Urothelium cell line (cell line): ENCODE results near the gene CSMD2.

Experiments used
- DNase-seq: peaks from one replicate; pipeline ENCODE4 v3.0.0; 2011; ENCODE audit warnings: low spot score, mixed read lengths
- FAIRE-seq: peaks from 2 replicates; lab custom pipeline; 2011; peaks lifted over from hg19 to GRCh38; lab: Jason Lieb, UNC

The CSMD2 gene

GRCh38 chr1:34060901-34061415, 104.1 kb downstream of the CSMD2 start:
- FAIRE-seq (no peak), DNase-seq (no peak)

DNA sequence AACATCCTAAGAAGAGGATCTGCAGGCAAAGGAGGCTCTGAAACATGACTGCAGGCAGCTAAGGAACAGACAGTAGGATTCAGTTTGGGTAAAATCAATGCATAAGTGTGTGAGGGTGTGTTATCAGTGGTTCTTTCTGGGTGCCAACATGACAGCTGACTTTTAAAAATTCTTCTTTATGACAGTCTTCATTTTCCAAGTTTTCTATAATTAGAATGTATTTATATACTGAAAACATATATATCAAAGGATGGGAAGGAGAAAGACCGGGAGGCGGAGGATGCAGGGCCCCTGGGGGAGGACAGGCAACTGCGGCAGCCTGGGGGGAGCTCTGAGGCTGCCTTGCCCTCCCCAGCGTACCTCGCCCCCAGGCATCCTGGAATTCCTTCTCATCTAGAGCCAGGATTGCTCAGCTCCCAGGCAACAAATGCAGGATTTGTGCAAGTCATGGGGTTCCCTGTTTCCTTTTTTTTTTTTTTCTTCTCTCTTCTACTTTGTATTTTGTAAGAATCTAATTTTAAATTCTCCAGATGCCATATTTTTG, 104.8 kb downstream of the CSMD2 start:
- FAIRE-seq (no peak), DNase-seq (no peak)

GRCh38 chr1:34057347-34058130, 107.5 kb downstream of the CSMD2 start:
- no peak for DNase-seq
- no peak for FAIRE-seq

DNA sequence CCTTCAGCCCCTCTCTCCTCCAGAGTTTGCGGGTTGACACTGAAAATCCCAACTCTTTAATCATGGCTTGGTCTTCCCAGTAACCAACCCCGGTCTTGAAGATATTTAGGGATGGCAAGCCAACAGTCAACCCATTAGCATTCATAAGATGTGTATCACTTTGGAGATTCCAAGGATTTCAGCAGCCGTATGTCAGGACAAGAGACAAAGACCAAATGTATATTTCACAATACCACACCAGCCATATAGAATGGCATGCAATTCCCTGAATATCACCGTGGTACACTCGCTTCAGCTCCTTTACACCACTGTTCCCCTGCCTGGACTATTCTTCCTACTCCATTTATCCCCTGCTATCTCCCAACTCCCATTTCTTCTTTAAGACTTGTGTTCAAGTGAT, 109.2 kb downstream of the CSMD2 start:
- no peak for FAIRE-seq
- DNase-seq = no peak

GRCh38 chr1:34054920-34055319, 110.1 kb downstream of the CSMD2 start:
- no peak for DNase-seq
- no peak for FAIRE-seq

- FAIRE-seq (no peak), DNase-seq (no peak)
Measured at GRCh38 chr1:34053660-34054059, 111.4 kb downstream of the CSMD2 start.

DNA sequence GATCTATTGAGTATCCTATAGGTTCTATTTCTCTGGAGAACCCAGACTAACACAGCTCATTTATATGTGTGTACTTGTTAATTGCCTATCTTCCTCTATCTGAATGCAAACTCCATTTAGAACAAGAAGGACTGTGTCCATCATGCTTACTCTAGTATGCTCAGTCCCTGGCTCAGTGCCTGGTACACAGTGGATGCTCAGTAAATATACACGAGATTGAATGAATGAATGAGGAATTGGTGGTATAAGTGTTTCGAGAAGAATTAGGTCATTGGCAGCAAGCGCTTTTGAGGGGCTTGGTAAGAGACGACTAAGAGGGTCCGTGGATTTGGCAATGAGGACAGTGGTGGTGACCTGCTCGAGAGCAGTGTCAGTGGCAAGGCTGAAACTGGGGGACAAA, 112.5 kb downstream of the CSMD2 start:
- DNase-seq (no peak), FAIRE-seq (no peak)

GRCh38 chr1:34050709-34051485, 114.1 kb downstream of the CSMD2 start:
- FAIRE-seq (no peak), DNase-seq (no peak)

DNA sequence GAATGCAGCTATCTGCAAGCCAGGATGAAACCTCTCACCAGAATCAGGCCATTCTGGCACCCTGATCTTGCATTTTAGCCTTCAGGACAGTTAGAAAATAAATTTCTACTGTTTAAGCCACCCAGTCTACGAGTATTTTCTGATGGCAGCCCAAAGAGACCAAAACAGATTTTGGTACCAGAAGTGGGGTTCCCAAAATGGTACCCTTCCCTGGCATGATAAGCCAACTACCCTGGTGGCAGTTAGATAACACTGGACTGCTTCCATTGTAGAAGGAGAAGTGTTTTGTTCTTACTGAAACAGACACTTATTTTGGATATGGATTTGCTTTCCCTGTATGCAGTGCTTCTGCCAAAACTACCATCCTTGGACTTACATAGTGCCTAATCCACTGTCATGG, 115.0 kb downstream of the CSMD2 start:
- FAIRE-seq = no peak

DNA sequence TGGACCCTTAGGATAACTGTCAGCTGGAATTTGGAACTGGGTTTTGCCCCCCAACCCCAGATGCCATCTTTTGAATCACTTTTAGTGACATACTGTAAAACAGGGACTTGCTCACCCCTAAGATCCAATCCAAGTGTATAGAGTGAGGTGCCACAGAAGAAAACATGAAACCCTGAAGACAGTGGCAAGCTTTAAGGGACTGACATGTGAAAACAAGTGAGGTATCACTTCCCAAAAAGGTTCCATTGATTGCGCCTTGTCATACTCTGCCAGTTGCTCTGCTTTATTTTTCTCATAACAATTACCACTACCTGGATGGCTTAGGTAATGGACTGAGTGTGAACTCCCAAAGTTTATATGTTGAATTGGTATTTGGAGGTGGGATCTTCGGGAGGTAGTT, 115.6 kb downstream of the CSMD2 start:
- FAIRE-seq (no peak), DNase-seq (no peak)

More for the DNA sequence above, 115.0 kb downstream of the CSMD2 start:
- DNase-seq = no peak

DNA sequence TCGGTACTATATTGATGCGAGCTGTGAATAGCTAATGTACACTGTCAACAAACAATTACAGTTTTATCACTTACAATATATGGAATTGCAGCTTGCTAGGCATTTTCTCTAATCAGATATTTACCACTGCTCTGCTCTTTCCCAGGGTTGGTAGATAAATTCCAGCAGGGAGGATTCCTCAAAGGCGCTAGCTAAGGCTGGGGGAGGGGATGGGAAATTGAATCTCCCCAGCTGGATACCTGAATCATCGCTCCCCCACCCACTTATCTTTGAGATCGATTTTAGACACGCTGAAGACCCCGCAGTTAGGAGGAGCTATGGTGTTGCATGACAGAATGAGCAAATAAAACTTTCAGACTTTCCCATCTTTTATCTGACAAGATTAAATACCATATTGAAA, 127.2 kb downstream of the CSMD2 start:
- no peak for DNase-seq
- FAIRE-seq = no peak

DNA sequence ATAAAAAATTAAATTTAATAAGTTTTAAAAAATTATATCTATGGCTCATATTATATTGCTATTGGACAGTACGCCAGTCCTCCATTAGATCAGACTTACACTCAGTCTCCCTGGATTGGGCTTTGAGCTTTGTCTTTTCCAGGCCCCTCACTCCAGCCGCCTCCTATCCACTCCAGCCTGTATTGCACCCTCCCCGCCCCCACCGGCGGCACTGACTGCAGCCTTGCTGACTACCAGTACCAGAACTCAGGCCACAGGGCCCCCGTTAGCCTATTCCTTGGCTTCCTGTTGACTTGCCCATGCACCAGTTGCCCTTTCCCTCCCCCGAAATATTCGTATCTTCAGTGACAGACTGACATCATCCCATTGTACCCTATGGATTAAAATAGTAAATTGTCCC, 127.9 kb downstream of the CSMD2 start:
- FAIRE-seq (no peak), DNase-seq (no peak)

GRCh38 chr1:34034036-34034435, 131.0 kb downstream of the CSMD2 start:
- DNase-seq = no peak
- FAIRE-seq = no peak

- DNase-seq (no peak), FAIRE-seq (no peak)
Measured at GRCh38 chr1:34029954-34030353, 135.1 kb downstream of the CSMD2 start.

DNA sequence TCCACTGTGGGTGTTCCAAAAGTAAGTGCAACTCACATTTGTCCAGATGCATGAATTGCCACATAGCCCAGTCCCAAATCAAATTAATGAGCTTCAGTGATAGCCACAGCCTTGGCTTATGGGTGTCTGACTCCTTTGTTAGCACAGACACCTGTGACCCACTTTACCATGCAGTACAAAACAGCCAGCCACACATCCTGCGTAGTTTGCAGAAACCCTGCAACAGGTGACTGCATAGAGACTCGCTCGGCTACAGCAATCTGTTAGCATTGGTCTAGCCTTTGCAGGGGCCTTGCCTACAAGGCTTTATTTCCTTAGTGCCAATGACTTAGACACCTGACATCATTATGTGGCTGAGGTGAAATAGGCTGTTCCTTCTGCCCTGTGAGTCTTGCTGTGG, 135.5 kb downstream of the CSMD2 start:
- FAIRE-seq (no peak), DNase-seq (no peak)

- DNase-seq = no peak
- no peak for FAIRE-seq
Measured at GRCh38 chr1:34028381-34029055, 136.5 kb downstream of the CSMD2 start.

GRCh38 chr1:34025675-34026074, 139.4 kb downstream of the CSMD2 start:
- DNase-seq (no peak), FAIRE-seq (no peak)

DNA sequence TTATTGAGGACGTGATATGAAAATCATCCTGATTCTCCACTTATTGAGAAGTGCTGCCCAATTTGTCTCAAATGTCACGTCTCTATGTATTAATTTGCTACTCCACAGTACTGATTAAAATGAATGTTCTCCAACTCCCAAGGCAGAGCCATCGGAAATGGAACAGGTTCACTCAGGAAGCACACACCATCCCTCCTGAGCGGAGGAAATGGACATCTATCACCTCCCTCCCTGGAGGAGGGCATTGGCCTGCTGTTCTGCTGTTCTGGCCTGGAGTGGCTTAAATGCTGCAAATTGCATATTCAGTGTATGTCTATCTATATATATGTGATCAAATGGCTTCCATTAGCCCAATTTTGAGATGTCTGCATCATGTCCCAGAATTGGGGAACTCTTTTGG, 140.5 kb downstream of the CSMD2 start:
- FAIRE-seq (no peak), DNase-seq (no peak)

DNA sequence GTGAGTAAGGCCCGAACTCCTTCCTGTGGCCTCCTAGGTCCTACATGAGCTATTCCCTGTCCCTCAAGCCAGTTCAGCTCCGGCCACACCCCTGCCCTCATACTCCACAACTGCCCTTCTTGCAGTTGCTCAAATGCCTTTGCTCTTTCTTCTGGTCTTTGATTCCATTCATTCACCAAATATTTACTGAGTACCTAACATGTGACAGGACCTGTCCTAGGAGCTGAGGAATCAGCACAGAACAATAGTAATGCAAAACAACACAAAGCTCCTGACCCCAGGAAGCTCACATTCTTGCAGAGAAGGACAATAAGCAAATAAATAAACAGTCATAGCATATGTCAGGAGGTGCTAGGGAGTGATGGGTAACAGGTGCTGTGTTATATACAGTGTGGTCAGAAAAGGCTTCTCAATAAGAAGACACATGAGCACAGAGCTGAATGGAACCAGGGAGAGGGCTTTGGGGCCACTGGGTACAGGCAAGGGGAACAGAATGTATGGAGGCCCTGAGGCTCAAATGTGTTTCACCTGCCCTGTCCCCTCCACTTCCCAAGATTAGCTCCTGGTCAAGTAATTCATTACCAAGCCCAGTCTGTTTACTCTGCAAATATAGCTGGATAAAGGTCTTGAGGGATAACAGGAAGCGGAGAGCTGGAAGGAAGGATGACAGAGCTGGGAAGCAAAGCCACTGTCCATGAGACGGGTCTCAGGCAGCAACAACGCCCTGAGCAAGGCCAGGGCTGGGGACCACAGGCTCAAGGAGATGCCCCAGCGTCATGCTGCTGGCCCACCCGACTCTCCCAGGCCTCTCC, 145.1 kb downstream of the CSMD2 start:
- no peak for FAIRE-seq
- no peak for DNase-seq

GRCh38 chr1:34018285-34018684, 146.7 kb downstream of the CSMD2 start:
- DNase-seq = no peak
- no peak for FAIRE-seq
